ENCODE data around the gene IL1RAPL1. TPM values are rescaled to one million over a fixed set of nuclear protein-coding genes. Genes with fewer than 3 reads are reported as not detected.

IL1RAPL1 gene
- under 1 TPM in 2 of 3 donors, not detected in 1; 0.16 to 0.44 TPM for total RNA-seq

- H3K36me3 ChIP-seq, result no peaks in the 10 kb centered on the region
- no peak for DNase-seq (ENCODE audit: low spot score in 2 of 2)
- no peaks in the 10 kb centered on the region for H3K4me1 ChIP-seq
- H3K27me3 ChIP-seq, result peaks cover 0 to 58% of the 10 kb centered on the region in 2 donors
- H3K27ac ChIP-seq, result no peak within 1 kb of the TSS
- intact Hi-C loops (cut with DNase I; ENCODE audit: low total_unique reads), result no loop called here
- no peaks in the 10 kb centered on the region for H3K9me3 ChIP-seq
- peak within 1 kb of the TSS; percentile 17 to 53 (median 37) for H3K4me3 ChIP-seq
- TF ChIP-seq POLR2AphosphoS5 (IDR thresholded peaks at IDR 0.05), result no peak
- no peak for TF ChIP-seq CTCF (IDR thresholded peaks at IDR 0.05)
- TF ChIP-seq POLR2A (IDR thresholded peaks at IDR 0.05), result no peak
Observed at GRCh38 chrX:28586981-28587551, at the start of gene IL1RAPL1. TSS of gene IL1RAPL1 (plus strand) at chrX:28587446.

- Histone ChIP-seq H3K4me3 (no peak overlapping the region), H3K9me3 (no peaks in the 10 kb centered on the region), H3K36me3 (no peaks in the 10 kb centered on the region), H3K27me3 (no peaks in the 10 kb centered on the region), H3K27ac (no peak overlapping the region), H3K4me1 (no peaks in the 10 kb centered on the region)
- TF ChIP-seq POLR2AphosphoS5 (IDR thresholded peaks at IDR 0.05), result no peak
- no peak for TF ChIP-seq POLR2A (IDR thresholded peaks at IDR 0.05)
- no peak for TF ChIP-seq CTCF (IDR thresholded peaks at IDR 0.05)
- intact Hi-C loops (cut with DNase I; ENCODE audit: low total_unique reads), result no loop called here
- no peak for DNase-seq (ENCODE audit: low spot score in 2 of 2)
Observed at GRCh38 chrX:28542791-28543190, 44.5 kb upstream of the IL1RAPL1 start.

- Histone ChIP-seq H3K27ac (no peak overlapping the region), H3K9me3 (no peaks in the 10 kb centered on the region), H3K4me3 (no peak overlapping the region), H3K36me3 (no peaks in the 10 kb centered on the region), H3K27me3 (no peaks in the 10 kb centered on the region), H3K4me1 (no peaks in the 10 kb centered on the region)
- intact Hi-C loops (cut with DNase I; ENCODE audit: low total_unique reads), result no loop called here
- no peak for DNase-seq (ENCODE audit: low spot score in 2 of 2)
- TF ChIP-seq POLR2AphosphoS5 (IDR thresholded peaks at IDR 0.05) (no peak), POLR2A (IDR thresholded peaks at IDR 0.05) (no peak)
Observed at GRCh38 chrX:28549838-28550237, 37.4 kb upstream of the IL1RAPL1 start.

- no peaks in the 10 kb centered on the region for H3K36me3 ChIP-seq
- no peak overlapping the region for H3K4me3 ChIP-seq
- H3K27me3 ChIP-seq, result no peaks in the 10 kb centered on the region
- no peak overlapping the region for H3K27ac ChIP-seq
- DNase-seq (ENCODE audit: low spot score in 2 of 2), result no peak
- intact Hi-C loops (cut with DNase I; ENCODE audit: low total_unique reads), result no loop called here
- H3K9me3 ChIP-seq, result no peaks in the 10 kb centered on the region
- no peaks in the 10 kb centered on the region for H3K4me1 ChIP-seq
- TF ChIP-seq POLR2AphosphoS5 (IDR thresholded peaks at IDR 0.05) (no peak), POLR2A (IDR thresholded peaks at IDR 0.05) (no peak), CTCF (IDR thresholded peaks at IDR 0.05) (no peak)
Observed at GRCh38 chrX:28550331-28550872, 36.8 kb upstream of the IL1RAPL1 start.

- H3K27ac ChIP-seq, result no peak overlapping the region
Observed at GRCh38 chrX:28552322-28552721, 34.9 kb upstream of the IL1RAPL1 start.

More at GRCh38 chrX:28552322-28552721, 34.9 kb upstream of the IL1RAPL1 start:
- no peak overlapping the region for H3K4me3 ChIP-seq
- no peak for DNase-seq (ENCODE audit: low spot score in 2 of 2)
- intact Hi-C loops (cut with DNase I; ENCODE audit: low total_unique reads), result no loop called here
- no peaks in the 10 kb centered on the region for H3K36me3 ChIP-seq
- TF ChIP-seq POLR2AphosphoS5 (IDR thresholded peaks at IDR 0.05) (no peak), POLR2A (IDR thresholded peaks at IDR 0.05) (no peak)
- H3K27me3 ChIP-seq, result peaks cover 0 to 5% of the 10 kb centered on the region in 2 donors
- no peaks in the 10 kb centered on the region for H3K4me1 ChIP-seq
- H3K9me3 ChIP-seq, result peaks cover 5 to 13% of the 10 kb centered on the region in 2 donors

Measured in breast epithelium (tissue), 4 donors.